ENCODE results near the gene CIT.

CIT gene

GRCh38 chr12:119687879-119688278 is 189.2 kb downstream of the CIT start:
- no peak for TF ChIP-seq CTCF (IDR thresholded peaks at IDR 0.05; ENCODE audit: borderline replicate concordance, insufficient read depth, low read depth, low read length)
- H3K4me3 ChIP-seq (ENCODE audit: low read depth, low read length) = no peak overlapping the region

GRCh38 chr12:119687406-119687805 is 189.7 kb downstream of the CIT start:
- TF ChIP-seq CTCF (IDR thresholded peaks at IDR 0.05; ENCODE audit: borderline replicate concordance, insufficient read depth, low read depth, low read length) = no peak
- no peak overlapping the region for H3K4me3 ChIP-seq (ENCODE audit: low read depth, low read length)

- H3K4me3 ChIP-seq (ENCODE audit: low read depth, low read length) = no peak overlapping the region
- TF ChIP-seq CTCF (IDR thresholded peaks at IDR 0.05; ENCODE audit: borderline replicate concordance, insufficient read depth, low read depth, low read length) = no peak
Observed at GRCh38 chr12:119686776-119687175, 190.3 kb downstream of the CIT start.

- TF ChIP-seq CTCF (IDR thresholded peaks at IDR 0.05; ENCODE audit: borderline replicate concordance, insufficient read depth, low read depth, low read length) = no peak
- H3K4me3 ChIP-seq (ENCODE audit: low read depth, low read length) = no peak overlapping the region
Observed at GRCh38 chr12:119686355-119686754, 190.8 kb downstream of the CIT start.

GRCh38 chr12:119685375-119685774 is 191.7 kb downstream of the CIT start:
- no peak for TF ChIP-seq CTCF (IDR thresholded peaks at IDR 0.05; ENCODE audit: borderline replicate concordance, insufficient read depth, low read depth, low read length)
- H3K4me3 ChIP-seq (ENCODE audit: low read depth, low read length) = no peak overlapping the region

- TF ChIP-seq CTCF (IDR thresholded peaks at IDR 0.05; ENCODE audit: borderline replicate concordance, insufficient read depth, low read depth, low read length) = no peak
- no peak overlapping the region for H3K4me3 ChIP-seq (ENCODE audit: low read depth, low read length)
Observed at GRCh38 chr12:119684711-119685369, 192.3 kb downstream of the CIT start.

- no peak for TF ChIP-seq CTCF (IDR thresholded peaks at IDR 0.05; ENCODE audit: borderline replicate concordance, insufficient read depth, low read depth, low read length)
- H3K4me3 ChIP-seq (ENCODE audit: low read depth, low read length) = no peak overlapping the region
Observed at GRCh38 chr12:119683816-119684215, 193.3 kb downstream of the CIT start.

All from GM12875 (cell line).